Inferior parietal cortex (tissue), 1 donor: ENCODE results near the gene REPS2.
A peak's percentile ranks its signal among the peaks of the same experiment; 100 is the strongest.
"Not testable (repeated sequence)": the region's sequence is repeated elsewhere in the genome, so short reads cannot be mapped to it uniquely, and the experiment has no call there.

Experiments used
- DNase-seq: peaks from one replicate; pipeline ENCODE4 v3.0.0-alpha.2; 2016; ENCODE audit errors: extremely low spot score

REPS2 gene

GRCh38 chrX:16963216-16963615, 16.8 kb downstream of the REPS2 start:
- no peak for DNase-seq

DNA sequence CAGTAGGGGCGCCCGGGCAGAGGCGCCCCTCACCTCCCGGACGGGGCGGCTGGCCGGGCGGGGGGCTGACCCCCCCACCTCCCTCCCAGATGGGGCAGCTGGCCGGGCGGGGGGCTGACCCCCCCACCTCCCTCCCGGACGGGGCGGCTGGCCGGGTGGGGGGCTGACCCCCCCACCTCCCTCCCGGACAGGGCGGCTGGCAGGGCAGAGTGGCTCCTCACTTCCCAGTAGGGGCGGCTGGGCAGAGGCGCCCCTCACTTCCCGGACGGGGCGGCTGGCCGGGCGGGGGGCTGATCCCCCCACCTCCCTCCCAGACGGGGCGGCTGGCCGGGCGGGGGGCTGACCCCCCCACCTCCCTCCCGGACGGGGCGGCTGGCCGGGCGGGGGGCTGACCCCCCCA, 18.5 kb downstream of the REPS2 start:
- DNase-seq, result not testable (repeated sequence)

DNA sequence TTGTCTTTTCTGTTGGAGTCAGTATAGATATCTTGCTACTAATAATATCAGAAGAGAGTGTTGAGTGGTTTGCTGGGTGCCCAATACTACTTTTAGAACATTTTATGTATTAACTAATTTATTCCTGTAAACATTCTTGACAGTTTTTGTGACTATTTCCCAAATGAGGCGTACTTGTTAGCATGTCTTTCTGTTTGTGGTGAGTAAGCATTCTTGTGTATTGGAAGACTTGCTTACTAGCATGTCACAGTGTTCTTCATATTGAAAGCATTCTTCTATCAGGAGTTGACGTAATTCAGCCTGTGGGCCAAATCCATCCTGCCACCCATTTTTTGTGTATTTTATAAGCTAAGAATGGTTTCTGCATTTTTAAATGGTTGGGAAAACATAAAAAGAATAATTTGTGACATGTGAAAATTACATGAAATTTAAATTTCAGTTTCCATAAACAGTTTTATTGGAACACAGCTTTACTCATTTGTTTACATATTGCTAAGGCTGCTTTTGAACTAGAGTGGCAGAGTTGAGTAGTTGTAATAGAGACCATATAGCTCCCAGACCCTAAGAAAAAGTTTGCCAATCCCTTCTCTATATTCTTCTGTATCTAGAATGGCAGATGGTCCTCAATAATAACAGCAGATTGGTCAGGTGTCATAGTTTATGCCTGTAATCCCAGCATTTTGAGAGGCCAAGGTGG, 20.4 kb downstream of the REPS2 start:
- DNase-seq, result peak; percentile 13

DNA sequence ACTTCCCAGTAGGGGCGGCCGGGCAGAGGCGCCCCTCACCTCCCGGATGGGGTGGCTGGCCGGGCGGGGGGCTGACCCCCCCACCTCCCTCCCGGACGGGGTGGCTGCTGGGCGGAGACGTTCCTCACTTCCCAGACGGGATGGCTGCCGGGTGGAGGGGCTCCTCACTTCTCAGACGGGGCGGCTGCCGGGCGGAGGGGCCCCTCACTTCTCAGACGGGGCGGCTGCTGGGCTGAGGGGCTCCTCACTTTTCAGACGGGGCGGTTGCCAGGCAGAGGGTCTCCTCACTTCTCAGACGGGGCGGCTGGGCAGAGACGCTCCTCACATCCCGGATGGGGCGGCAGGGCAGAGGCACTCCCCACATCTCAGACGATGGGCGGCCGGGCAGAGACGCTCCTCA, 22.3 kb downstream of the REPS2 start:
- not testable (repeated sequence) for DNase-seq

GRCh38 chrX:16970977-16971376, 24.5 kb downstream of the REPS2 start:
- no peak for DNase-seq

GRCh38 chrX:16971694-16972093, 25.2 kb downstream of the REPS2 start:
- no peak for DNase-seq

- DNase-seq, result no peak
Observed at GRCh38 chrX:16975233-16975632, 28.8 kb downstream of the REPS2 start.

GRCh38 chrX:16977771-16978170, 31.3 kb downstream of the REPS2 start:
- DNase-seq, result no peak

GRCh38 chrX:16978193-16978984, 31.9 kb downstream of the REPS2 start:
- no peak for DNase-seq

DNA sequence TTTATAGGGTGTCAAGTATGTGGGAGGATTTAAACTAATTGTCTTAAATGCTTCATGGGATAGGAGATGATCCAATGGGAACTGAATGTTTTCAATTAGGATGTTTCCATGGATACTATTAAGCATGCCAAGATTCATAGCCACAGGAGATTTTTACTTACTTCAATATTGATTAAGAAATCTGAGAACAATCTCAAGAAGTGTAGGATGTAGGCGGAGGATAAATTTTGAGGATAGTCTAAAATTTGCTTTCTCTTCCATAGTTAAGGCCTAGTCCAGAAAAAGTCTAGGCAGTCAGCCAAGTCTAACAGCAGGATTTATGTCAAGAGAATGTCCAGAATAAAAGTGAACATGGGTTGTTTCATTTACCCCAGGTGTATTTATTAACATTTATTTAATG, 32.8 kb downstream of the REPS2 start:
- DNase-seq, result no peak

DNA sequence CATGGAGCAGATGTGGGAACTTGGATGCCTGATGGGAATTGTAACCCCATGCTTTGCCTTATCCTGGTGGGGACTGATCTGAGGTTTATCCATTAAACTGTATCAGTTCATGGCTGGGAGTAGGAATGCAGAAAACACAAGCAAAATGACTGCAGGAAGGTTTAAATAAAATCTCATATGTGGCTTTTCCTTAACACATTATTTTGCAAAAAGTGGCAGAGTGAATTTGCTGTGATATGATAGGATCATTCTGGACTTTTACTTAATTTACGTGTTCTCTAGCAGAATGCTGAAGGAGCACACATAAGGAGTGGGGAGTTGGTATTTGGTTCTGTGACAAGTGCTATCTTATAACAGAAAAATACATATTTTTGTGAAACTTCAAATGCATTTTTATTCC, 34.8 kb downstream of the REPS2 start:
- DNase-seq, result no peak

GRCh38 chrX:16981980-16982379, 35.5 kb downstream of the REPS2 start:
- DNase-seq, result no peak

DNA sequence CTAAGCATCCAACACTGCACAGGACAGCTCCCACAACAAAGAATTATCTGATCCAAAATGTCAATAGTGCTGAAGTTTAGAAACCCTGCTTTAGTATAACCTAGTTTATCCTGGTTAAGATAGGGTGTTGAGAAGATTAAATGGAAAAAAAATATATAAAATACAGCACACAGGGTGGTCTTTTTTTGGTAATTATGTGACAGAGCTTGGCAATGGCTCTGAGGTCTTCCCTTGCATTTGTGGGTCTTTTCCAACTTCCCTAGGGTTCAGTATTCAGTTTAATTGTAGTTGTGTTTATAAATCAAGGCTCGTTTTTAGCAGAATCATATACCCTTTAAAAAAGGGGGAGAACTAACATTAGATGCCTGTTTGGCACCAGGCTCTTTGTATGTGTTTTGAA, 36.6 kb downstream of the REPS2 start:
- no peak for DNase-seq

DNA sequence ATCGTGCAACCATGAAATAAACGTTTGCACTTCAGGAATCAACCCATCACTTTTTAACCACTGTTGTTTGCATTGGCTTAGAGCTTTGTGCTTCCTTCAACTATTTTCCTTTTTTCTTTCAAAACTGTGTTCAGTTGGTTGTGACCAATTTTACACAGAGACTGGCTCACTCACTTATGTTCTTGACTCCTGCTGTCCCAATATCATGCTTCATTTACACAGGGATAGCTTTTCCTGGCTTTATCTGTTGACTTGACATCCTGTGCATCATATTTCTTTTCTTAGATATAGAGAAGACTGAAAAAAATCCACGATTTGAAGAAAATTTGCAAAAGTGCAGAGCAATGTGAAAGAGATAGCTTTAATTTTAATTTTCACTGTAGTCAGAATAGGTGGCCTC, 38.8 kb downstream of the REPS2 start:
- DNase-seq, result no peak

- no peak for DNase-seq
Observed at GRCh38 chrX:16986169-16986568, 39.7 kb downstream of the REPS2 start.

GRCh38 chrX:16989750-16990149, 43.3 kb downstream of the REPS2 start:
- DNase-seq, result no peak

- no peak for DNase-seq
Observed at GRCh38 chrX:16990839-16991238, 44.4 kb downstream of the REPS2 start.

DNA sequence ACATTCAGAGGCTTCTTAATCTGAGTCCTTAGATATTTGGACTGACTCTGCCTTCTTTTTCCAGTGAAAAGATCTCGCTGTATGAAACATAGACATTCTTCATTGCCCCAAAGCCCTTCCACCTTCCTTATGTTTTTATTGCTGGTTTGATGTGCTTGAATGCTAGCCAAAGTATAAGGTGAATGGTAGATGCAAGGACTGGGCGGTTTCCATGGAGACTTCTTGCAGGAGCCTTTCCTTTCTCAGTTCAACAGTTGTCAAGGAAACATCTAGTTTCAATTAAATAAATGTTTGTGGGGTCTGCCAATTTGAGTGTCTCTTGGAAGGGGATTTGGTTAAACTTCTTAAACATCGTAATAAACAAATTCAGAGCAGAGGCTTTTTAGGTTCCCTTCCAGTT, 46.0 kb downstream of the REPS2 start:
- no peak for DNase-seq

GRCh38 chrX:16992951-16993350, 46.5 kb downstream of the REPS2 start:
- no peak for DNase-seq

DNA sequence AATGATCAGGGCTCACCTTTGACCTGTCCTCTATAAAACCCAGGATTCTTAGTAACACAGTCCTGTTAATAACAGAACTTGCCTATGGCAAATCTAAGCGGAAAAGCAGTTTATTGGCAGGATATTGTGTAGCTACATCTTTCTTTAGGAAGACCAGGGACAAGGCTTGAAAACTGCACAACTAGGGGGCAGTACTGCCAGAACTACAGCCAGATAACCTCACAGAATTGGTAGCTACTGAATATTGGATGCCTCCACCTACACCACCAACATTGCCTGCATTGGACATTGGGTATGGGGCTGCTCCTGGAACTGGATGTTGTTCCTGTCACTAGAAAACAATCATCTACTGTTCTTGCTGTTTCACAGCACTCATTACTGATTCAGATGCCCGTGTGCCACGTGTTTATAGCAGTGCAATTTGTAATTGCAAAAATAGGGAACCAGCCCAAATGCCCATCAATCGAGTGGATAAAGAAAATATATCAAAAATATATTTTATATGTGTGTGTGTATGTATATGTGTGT, 47.4 kb downstream of the REPS2 start:
- DNase-seq, result no peak

GRCh38 chrX:16994736-16995135, 48.3 kb downstream of the REPS2 start:
- DNase-seq, result no peak

DNA sequence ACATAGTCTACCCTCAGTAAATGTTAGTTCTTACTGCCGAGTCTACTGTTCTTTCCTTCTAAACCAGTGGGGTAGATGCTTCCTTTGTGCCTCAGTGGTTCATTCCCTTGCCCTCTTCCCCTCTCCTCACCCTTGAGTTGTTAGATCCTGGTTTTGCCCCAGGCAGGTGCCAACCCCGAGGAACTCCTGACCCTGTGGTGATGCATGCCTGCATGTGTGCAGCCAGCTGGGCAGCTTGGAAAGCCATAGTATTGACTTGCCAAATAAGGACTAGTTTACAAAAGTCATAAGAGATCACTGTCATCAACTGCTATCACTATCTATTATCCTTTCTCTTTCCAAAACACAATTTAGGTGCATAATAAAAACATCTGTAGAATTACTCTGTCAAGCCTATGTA, 50.9 kb downstream of the REPS2 start:
- DNase-seq, result no peak

GRCh38 chrX:16999275-16999674, 52.8 kb downstream of the REPS2 start:
- DNase-seq, result no peak
